Upper lobe of right lung (tissue), 1 donor: ENCODE results near the gene HLF. TPM values are rescaled to one million over a fixed set of nuclear protein-coding genes. Genes with fewer than 3 reads are reported as not detected.

ENCODE experiments used
- ATAC-seq: fragments of 200-7000 bp; cut with Tn5 transposase; one replicate; pipeline ENCODE4 v1.9.1; 2020; ENCODE audit warnings: mild to moderate bottlenecking, moderate library complexity
- DNase-seq: peaks from one replicate; pipeline ENCODE4 v3.0.0-alpha.2; 2020
- H3K27ac ChIP-seq: fragments of 200-600 bp; one replicate; pipeline ENCODE4 v1.8.0; 2022
- H3K27me3 ChIP-seq: fragments of 200-600 bp; one replicate; pipeline ENCODE4 v1.8.0; 2022; ENCODE audit warnings: mild to moderate bottlenecking
- H3K36me3 ChIP-seq: fragments of 200-600 bp; one replicate; pipeline ENCODE4 v1.8.0; 2022
- H3K4me1 ChIP-seq: fragments of 200-600 bp; one replicate; pipeline ENCODE4 v1.8.0; 2022
- H3K4me3 ChIP-seq: fragments of 200-600 bp; one replicate; pipeline ENCODE4 v1.8.0; 2022; ENCODE audit warnings: mild to moderate bottlenecking
- H3K9me3 ChIP-seq: fragments of 200-600 bp; one replicate; pipeline ENCODE4 v1.8.0; 2022
- CTCF ChIP-seq: fragments of 200-600 bp; IDR thresholded peaks from one replicate; pipeline ENCODE4 v1.8.0; 2022; ENCODE audit warnings: antibody characterized with exemption
- intact Hi-C: fragments of 100-400 bp; cut with DNase I; formaldehyde crosslinking; loops from one replicate; pipeline ENCODE4 v1.11.0; 2022
- total RNA-seq: library from RNA; stranded (reverse); fragmentation: NEBNext Ultra II Directional; extraction: Animal tissue kit (Norgen Biotek cat#: 25700); gene quantifications from one replicate; pipeline ENCODE4 v1.2.1, GENCODE V29; 2021
- donor health status: DM: no; HTN: yes; CAD: no; lungs with severe emphysema.

Gene HLF
- total RNA-seq, 1 donor from 2014 or later, result 31.8 TPM

DNA sequence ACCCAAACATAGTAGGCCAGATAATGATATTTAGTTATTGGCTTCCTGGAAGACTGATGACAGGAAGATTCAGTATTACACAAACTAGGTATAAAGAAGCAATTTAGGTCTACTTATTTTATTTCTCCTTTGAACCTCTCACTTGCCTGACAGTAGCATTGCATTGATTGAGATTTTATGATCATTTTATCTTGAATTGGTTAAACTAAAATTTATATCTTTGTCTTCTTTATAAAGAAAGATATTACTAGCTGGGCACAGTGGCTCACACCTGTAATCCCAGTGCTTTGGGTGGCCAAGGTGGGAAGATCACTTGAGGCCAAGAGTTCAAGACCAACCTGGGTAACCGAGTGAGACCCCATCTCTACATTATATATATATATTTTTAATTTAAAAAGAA, 14.4 kb downstream of the HLF start:
- Histone ChIP-seq H3K27ac (no peak overlapping the region), H3K9me3 (no peaks in the 10 kb centered on the region), H3K27me3 (no peaks in the 10 kb centered on the region), H3K36me3 (no peaks in the 10 kb centered on the region), H3K4me1 (peaks cover 57% of the 10 kb centered on the region), H3K4me3 (no peak overlapping the region)
- DNase-seq (no peak), ATAC-seq (no peak)
- TF ChIP-seq CTCF, result no peak
- intact Hi-C loops, result no loop called here

DNA sequence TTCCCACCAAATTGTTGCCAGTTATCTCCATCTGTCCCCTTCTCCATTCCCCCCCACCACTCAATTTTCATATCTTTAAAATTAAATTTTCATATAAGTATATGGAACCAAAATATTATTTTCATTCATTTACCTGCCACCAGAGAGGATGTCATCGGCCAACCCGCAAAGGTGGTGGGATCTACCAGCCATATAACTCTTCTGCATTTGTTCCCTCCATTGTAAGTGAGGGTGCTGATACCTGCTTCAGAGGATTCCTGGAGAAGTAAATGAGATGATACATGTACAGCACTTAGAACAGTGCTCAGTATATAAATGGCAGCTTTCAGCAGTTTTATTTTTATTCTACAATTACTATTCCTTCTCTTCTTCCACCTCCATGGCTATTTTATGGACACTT, 15.0 kb downstream of the HLF start:
- no peak for TF ChIP-seq CTCF
- no peak for ATAC-seq
- no peak for DNase-seq
- intact Hi-C loops, result no loop called here
- Histone ChIP-seq H3K9me3 (no peaks in the 10 kb centered on the region), H3K4me1 (peaks cover 57% of the 10 kb centered on the region), H3K27ac (no peak overlapping the region), H3K4me3 (no peak overlapping the region), H3K36me3 (no peaks in the 10 kb centered on the region), H3K27me3 (no peaks in the 10 kb centered on the region)

GRCh38 chr17:55280212-55280611, 15.5 kb downstream of the HLF start:
- Histone ChIP-seq H3K27me3 (no peaks in the 10 kb centered on the region), H3K36me3 (no peaks in the 10 kb centered on the region), H3K4me3 (no peak overlapping the region), H3K9me3 (no peaks in the 10 kb centered on the region), H3K4me1 (peaks cover 57% of the 10 kb centered on the region), H3K27ac (no peak overlapping the region)
- intact Hi-C loops, result no loop called here
- no peak for DNase-seq
- no peak for TF ChIP-seq CTCF
- no peak for ATAC-seq

DNA sequence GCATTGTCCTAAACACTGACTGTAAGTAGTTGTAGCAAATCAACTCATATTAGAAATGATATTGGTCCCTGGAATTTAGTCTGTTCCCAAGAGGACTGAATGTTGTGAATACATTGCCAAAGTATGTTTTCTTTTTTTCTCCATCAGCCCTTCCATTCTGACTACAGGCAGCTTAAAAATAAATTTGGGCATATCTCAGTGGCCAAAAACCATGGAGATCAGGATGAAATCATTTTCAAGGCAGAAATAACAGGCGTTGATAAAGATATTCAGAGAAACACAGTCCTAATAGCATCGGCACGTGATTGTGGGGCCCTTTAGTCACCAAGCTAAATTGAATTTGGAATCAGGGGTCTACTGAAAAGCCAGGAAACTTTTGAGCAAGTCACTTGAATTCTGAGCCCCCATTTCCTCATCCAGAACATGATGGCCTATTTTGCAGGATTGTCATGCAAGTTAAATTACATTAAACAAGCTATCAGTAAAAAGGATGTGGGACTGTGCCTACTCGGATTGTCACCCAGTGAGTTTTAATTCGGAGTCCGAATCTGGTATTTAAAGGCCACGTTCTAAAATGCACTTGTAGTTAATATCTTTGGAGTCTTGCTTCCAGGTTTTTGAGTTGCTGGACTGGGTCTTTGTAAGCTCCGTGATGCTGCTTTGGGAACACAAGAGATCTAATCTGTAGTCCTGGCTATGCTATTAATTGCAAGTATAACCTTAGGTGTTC, 17.1 kb downstream of the HLF start:
- no peaks in the 10 kb centered on the region for H3K36me3 ChIP-seq
- H3K4me1 ChIP-seq, result peaks cover 61% of the 10 kb centered on the region
- H3K9me3 ChIP-seq, result no peaks in the 10 kb centered on the region
- DNase-seq (no peak), ATAC-seq (no peak)
- no peak for TF ChIP-seq CTCF
- intact Hi-C loops, result no loop called here
- peak overlapping the region; percentile 86 for H3K27ac ChIP-seq
- no peaks in the 10 kb centered on the region for H3K27me3 ChIP-seq
- no peak overlapping the region for H3K4me3 ChIP-seq

GRCh38 chr17:55282379-55282702, 17.6 kb downstream of the HLF start:
- no peaks in the 10 kb centered on the region for H3K36me3 ChIP-seq
- H3K4me1 ChIP-seq, result peaks cover 65% of the 10 kb centered on the region
- H3K27me3 ChIP-seq, result no peaks in the 10 kb centered on the region
- ATAC-seq (no peak), DNase-seq (no peak)
- no peak for TF ChIP-seq CTCF
- intact Hi-C loops, result no loop called here
- no peaks in the 10 kb centered on the region for H3K9me3 ChIP-seq
- no peak overlapping the region for H3K4me3 ChIP-seq
- peak overlapping the region; percentile 86 for H3K27ac ChIP-seq

DNA sequence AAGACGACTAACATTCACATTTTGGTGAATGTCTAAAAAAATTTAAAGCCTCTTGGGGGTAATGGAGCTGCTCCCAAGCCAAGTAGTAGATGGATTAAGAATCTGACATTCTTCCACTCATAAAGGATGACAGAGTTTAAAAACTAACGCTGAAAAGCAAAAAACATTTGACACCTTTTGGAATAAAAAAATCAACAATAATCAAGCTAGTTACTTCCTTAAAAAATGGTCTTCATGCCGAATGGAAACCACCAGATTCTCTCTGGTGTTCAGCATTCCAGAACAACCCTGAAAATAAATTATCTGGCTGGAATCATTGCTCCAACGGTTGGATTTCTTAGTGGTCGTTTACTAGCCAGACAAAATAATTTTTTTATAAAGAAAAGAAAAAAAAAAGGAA, 18.0 kb downstream of the HLF start:
- Histone ChIP-seq H3K9me3 (no peaks in the 10 kb centered on the region), H3K27me3 (no peaks in the 10 kb centered on the region), H3K4me3 (no peak overlapping the region), H3K4me1 (peaks cover 64% of the 10 kb centered on the region), H3K36me3 (no peaks in the 10 kb centered on the region), H3K27ac (peak overlapping the region; percentile 86)
- no peak for ATAC-seq
- intact Hi-C loops, result no loop called here
- no peak for TF ChIP-seq CTCF
- no peak for DNase-seq
